ENCODE data around the gene NEK5. TPM values are rescaled to one million over a fixed set of nuclear protein-coding genes. Genes with fewer than 3 reads are reported as not detected.

The NEK5 gene
- polyA plus RNA-seq, 4 donors = 2.9 to 5.0 (median 3.8) TPM

GRCh38 chr13:51995677-51996551 lies 133.0 kb downstream of the NEK5 start:
- DNase-seq (ENCODE audit: low read depth in 4 of 4, low spot score in 3 of 4) = no peak

DNA sequence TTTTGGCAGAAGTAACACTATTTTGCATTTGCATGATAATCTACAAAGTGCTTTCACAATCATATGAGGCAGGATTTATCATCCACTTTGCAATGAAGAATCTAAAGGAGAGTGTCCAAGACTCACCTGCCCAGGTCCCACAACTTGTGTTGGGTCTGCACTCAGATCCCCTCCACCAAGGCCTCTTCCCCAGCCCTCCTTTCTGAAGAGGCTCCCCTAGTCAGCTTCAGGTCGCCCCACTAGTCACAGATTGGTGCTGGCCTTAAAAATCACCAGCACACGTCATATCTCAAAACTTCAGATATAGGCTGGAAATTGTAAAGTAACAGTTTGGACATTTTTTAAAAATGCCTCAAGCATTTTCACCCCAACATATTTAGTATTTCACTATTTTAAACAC lies 135.2 kb downstream of the NEK5 start:
- DNase-seq (ENCODE audit: low read depth in 4 of 4, low spot score in 3 of 4) = no peak

- DNase-seq (ENCODE audit: low read depth in 4 of 4, low spot score in 3 of 4) = no peak
These were observed 139.8 kb downstream of the NEK5 start for GRCh38 chr13:51988988-51989618.

Other genes starting within 250 kb of the NEK5 start
- 10 to 100 TPM; 15.8 to 19.1 (median 18.3) TPM for gene ATP7B, start 117.6 kb downstream of the NEK5 start, polyA plus RNA-seq (ENCODE audit: insufficient read length in 4 of 4)
- gene ALG11, start 116.7 kb downstream of the NEK5 start, polyA plus RNA-seq (ENCODE audit: insufficient read length in 4 of 4) = 10 to 100 TPM; 25.5 to 36.3 (median 31.8) TPM
- gene UTP14C, start 104.4 kb downstream of the NEK5 start, polyA plus RNA-seq (ENCODE audit: insufficient read length in 4 of 4) = 10 to 100 TPM; 31.7 to 36.7 (median 34.7) TPM
- 10 to 100 TPM; 22.1 to 32.5 (median 27.4) TPM for gene NEK3, start 30.5 kb upstream of the NEK5 start, polyA plus RNA-seq (ENCODE audit: insufficient read length in 4 of 4)